Mesothelial cell of epicardium (in vitro differentiated cells): ENCODE results near the gene CNN3. TPM values are rescaled to one million over a fixed set of nuclear protein-coding genes. Genes with fewer than 3 reads are reported as not detected.

ENCODE experiments used
- DNase-seq, 2 experiments: peaks; one replicate each; pipeline ENCODE4 v3.0.0; 2021; ENCODE audit warnings: low spot score in 2 of 2; ENCODE audit not compliant: unreplicated experiment in 2 of 2
- H3K27ac Mint-ChIP-seq: 2 replicates; pipeline ENCODE4 v1.8.0; 2021; ENCODE audit warnings: mixed read lengths
- H3K27me3 Mint-ChIP-seq: 2 replicates; pipeline ENCODE4 v1.8.0; 2021; ENCODE audit warnings: low read depth, mixed read lengths
- H3K36me3 Mint-ChIP-seq: 2 replicates; pipeline ENCODE4 v1.8.0; 2021; ENCODE audit warnings: mixed read lengths
- H3K4me1 Mint-ChIP-seq: 2 replicates; pipeline ENCODE4 v1.8.0; 2021; ENCODE audit warnings: mixed read lengths
- H3K4me3 Mint-ChIP-seq: 2 replicates; pipeline ENCODE4 v1.8.0; 2021; ENCODE audit warnings: mild to moderate bottlenecking, moderate library complexity, mixed read lengths
- H3K9me3 Mint-ChIP-seq: 2 replicates; pipeline ENCODE4 v1.8.0; 2021; ENCODE audit warnings: mixed read lengths
- total RNA-seq: library from RNA; stranded (reverse); gene quantifications from 3 replicates; pipeline ENCODE4 v1.2.1, GENCODE V29; 2021
- TF ChIP-seq, protein P1 (sequence below): fragments of 200-600 bp; sonication (generic); IDR thresholded peaks from one replicate; pipeline ENCODE4 v1.5.0; 2021; ENCODE audit warnings: antibody characterized with exemption; ENCODE audit not compliant: unreplicated experiment

CNN3 gene
- 241 to 260 TPM (median 247 TPM) in 3 replicates for total RNA-seq

DNA sequence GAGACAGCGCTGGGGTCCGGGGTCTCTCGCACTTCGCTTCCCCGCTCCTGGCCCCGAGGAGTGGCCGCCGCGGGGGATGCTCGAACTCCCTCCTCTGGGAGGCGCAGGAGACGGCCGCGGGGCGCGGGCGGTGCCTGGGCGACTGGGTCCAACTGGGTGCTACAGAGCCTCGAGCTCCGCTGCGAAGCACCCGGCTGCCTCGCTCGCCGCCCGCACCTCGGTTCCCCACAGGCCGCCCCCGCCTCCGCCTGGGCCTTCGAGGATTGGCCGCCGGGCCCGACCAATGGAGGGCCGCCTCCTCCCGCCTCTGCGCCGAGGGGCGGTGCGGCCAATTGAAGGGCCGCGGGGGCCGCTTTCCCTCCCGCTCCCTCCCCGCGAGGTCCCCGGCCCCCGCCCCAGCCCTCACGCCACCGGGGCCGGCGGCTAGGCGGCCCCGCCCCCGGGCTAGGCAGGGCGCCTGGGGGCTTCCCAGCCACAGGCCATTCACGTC lies at the start of gene CNN3:
TSS of gene CNN3 (minus strand) at position 196 of the 490 bp plus-strand sequence. CDS start 216 bp downstream, outside the sequence.
- no peaks in the 10 kb centered on the region for H3K27me3 Mint-ChIP-seq
- H3K4me1 Mint-ChIP-seq, result peaks cover 67% of the 10 kb centered on the region
- H3K36me3 Mint-ChIP-seq, result peaks cover 2% of the 10 kb centered on the region
- H3K4me3 Mint-ChIP-seq, result peak within 1 kb of the TSS; percentile 96
- H3K27ac Mint-ChIP-seq, result peak within 1 kb of the TSS; percentile 100
- H3K9me3 Mint-ChIP-seq, result no peaks in the 10 kb centered on the region
- DNase-seq, result peak; percentile 83 to 93
- TF ChIP-seq, protein P1, sequence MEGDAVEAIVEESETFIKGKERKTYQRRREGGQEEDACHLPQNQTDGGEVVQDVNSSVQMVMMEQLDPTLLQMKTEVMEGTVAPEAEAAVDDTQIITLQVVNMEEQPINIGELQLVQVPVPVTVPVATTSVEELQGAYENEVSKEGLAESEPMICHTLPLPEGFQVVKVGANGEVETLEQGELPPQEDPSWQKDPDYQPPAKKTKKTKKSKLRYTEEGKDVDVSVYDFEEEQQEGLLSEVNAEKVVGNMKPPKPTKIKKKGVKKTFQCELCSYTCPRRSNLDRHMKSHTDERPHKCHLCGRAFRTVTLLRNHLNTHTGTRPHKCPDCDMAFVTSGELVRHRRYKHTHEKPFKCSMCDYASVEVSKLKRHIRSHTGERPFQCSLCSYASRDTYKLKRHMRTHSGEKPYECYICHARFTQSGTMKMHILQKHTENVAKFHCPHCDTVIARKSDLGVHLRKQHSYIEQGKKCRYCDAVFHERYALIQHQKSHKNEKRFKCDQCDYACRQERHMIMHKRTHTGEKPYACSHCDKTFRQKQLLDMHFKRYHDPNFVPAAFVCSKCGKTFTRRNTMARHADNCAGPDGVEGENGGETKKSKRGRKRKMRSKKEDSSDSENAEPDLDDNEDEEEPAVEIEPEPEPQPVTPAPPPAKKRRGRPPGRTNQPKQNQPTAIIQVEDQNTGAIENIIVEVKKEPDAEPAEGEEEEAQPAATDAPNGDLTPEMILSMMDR, result no peak

DNA sequence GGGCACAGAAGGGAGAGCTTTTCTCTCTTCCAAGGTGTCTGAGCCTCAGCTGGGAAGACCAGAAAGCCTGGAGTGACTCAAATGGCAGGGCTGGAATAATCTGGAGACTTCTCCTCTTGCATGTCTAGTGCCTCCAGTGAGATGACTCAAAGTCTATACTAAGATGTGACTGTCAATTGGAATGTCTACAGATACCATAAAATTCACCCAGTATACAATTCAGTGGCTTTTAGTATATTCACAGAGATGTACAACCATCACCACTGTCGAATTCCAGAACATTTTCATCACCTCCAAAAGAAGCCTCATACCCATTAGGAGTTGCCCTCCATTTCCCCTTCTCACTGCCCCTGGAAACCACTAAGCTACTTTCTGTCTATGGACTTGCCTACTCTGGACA lies 47.9 kb upstream of the CNN3 start:
- no peaks in the 10 kb centered on the region for H3K27me3 Mint-ChIP-seq
- no peak for DNase-seq
- peak overlapping the region; percentile 52 for H3K27ac Mint-ChIP-seq
- TF ChIP-seq, protein P1, result no peak
- peaks cover 34% of the 10 kb centered on the region for H3K4me1 Mint-ChIP-seq
- H3K9me3 Mint-ChIP-seq, result peaks cover 5% of the 10 kb centered on the region
- no peak overlapping the region for H3K4me3 Mint-ChIP-seq
- H3K36me3 Mint-ChIP-seq, result peaks cover 3% of the 10 kb centered on the region

DNA sequence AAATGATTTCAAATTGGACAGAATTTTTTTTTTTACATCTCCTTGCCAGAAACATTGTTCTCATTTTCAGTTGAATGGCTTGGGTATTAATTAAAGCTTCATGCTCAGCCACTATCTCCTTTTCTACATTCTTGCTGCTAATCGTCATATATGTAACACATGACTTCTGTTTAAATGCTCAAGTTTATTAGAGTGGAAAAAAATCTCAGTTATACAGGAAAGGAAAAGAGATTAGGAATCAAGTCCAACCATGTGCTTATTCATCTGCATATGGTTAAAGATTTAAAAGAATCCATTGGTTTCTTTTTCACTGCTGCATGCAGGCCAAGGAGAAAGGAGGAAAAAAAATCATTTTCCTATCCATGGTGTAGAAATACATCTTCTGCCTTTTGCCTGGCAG lies 47.3 kb upstream of the CNN3 start:
- Mint-ChIP-seq H3K27me3 (no peaks in the 10 kb centered on the region), H3K36me3 (peaks cover 3% of the 10 kb centered on the region)
- TF ChIP-seq, protein P1, result no peak

GRCh38 chr1:94973309-94973922 lies 46.5 kb upstream of the CNN3 start:
- peak overlapping the region; percentile 52 for H3K27ac Mint-ChIP-seq
- H3K36me3 Mint-ChIP-seq, result peaks cover 3% of the 10 kb centered on the region
- H3K9me3 Mint-ChIP-seq, result peaks cover 5% of the 10 kb centered on the region
- DNase-seq, result no peak
- TF ChIP-seq, protein P1, result no peak
- peaks cover 28% of the 10 kb centered on the region for H3K4me1 Mint-ChIP-seq
- H3K27me3 Mint-ChIP-seq, result no peaks in the 10 kb centered on the region
- no peak overlapping the region for H3K4me3 Mint-ChIP-seq

More for the DNA sequence above, 47.3 kb upstream of the CNN3 start:
- Mint-ChIP-seq H3K9me3 (peaks cover 5% of the 10 kb centered on the region), H3K4me3 (no peak overlapping the region), H3K4me1 (peaks cover 28% of the 10 kb centered on the region), H3K27ac (peak overlapping the region; percentile 52)
- DNase-seq, result no peak

DNA sequence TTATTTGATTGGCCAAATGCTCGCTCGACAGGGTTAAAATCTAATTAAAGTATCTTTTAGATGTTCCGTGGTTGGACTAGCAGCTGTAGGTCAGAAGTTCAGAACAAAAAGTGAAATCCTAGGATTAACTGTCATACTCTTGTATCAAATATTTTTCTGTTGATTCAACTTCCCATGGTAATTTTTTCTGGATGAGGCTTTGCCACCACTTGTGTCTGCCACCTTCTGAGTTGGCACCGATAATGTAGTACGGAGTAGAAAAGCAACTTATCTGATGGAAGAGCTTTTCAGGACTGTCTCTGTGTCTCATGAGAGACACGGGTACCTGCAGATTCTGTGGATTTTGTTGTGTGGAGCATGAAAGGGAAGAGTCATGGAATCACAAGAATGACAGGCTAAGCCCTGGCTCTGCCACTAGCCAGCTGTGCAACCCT lies 44.6 kb upstream of the CNN3 start:
- no peak for DNase-seq
- Mint-ChIP-seq H3K9me3 (peaks cover 5% of the 10 kb centered on the region), H3K27me3 (no peaks in the 10 kb centered on the region), H3K4me1 (peaks cover 28% of the 10 kb centered on the region), H3K36me3 (peaks cover 3% of the 10 kb centered on the region), H3K4me3 (no peak overlapping the region), H3K27ac (peak overlapping the region; percentile 60)
- TF ChIP-seq, protein P1, result no peak
